MCF 10A (cell line): ENCODE data around the gene TEKT3. TPM values are rescaled to one million over a fixed set of nuclear protein-coding genes. Genes with fewer than 3 reads are reported as not detected.
A peak's percentile ranks its signal among the peaks of the same experiment; 100 is the strongest.

Source experiments
- BruUV-seq: library from RNA; stranded (reverse); fragments of 400-500 nt; replicated peaks from 2 replicates; lab custom pipeline; 2021; lab: Mats Ljungman, UMichigan
- CTCF ChIA-PET: fragments of 300-600 bp; sonication (Branson Sonifier 250); formaldehyde crosslinking; extraction: SDS; loops from one replicate; lab custom pipeline; 2021; ENCODE audit warnings: antibody characterized with exemption, inconsistent platforms; lab: Yijun Ruan, JAX
- POLR2A ChIA-PET: fragments of 300-600, 350-650 bp; sonication (Branson Sonifier 250); formaldehyde crosslinking; extraction: SDS; loops from one replicate; lab custom pipeline; 2020; ENCODE audit warnings: antibody characterized with exemption, inconsistent platforms; lab: Yijun Ruan, JAX
- DNase-seq: peaks from one replicate; pipeline ENCODE4 v3.0.0-alpha.2; 2018; ENCODE audit not compliant: unreplicated experiment
- H3K27ac Mint-ChIP-seq: one replicate; pipeline ENCODE4 v1.8.0; 2022; ENCODE audit warnings: mild to moderate bottlenecking, low read depth, mixed read lengths; ENCODE audit not compliant: unreplicated experiment
- H3K27me3 Mint-ChIP-seq: one replicate; pipeline ENCODE4 v1.8.0; 2022; ENCODE audit warnings: mixed read lengths; ENCODE audit not compliant: insufficient read depth, unreplicated experiment
- H3K36me3 Mint-ChIP-seq: one replicate; pipeline ENCODE4 v1.8.0; 2022; ENCODE audit warnings: mild to moderate bottlenecking, moderate library complexity, mixed read lengths; ENCODE audit not compliant: insufficient read depth, unreplicated experiment
- H3K4me1 Mint-ChIP-seq: one replicate; pipeline ENCODE4 v1.8.0; 2022; ENCODE audit warnings: mixed read lengths; ENCODE audit not compliant: insufficient read depth, unreplicated experiment
- H3K4me3 Mint-ChIP-seq: one replicate; pipeline ENCODE4 v1.8.0; 2022; ENCODE audit warnings: mild to moderate bottlenecking, moderate library complexity, mixed read lengths; ENCODE audit not compliant: unreplicated experiment
- H3K9me3 Mint-ChIP-seq: one replicate; pipeline ENCODE4 v1.8.0; 2022; ENCODE audit warnings: mixed read lengths; ENCODE audit not compliant: unreplicated experiment
- intact Hi-C: fragments of 100-400 bp; cut with micrococcal nuclease; formaldehyde crosslinking; loops from 2 replicates; pipeline ENCODE4 v1.14.1; 2022
- total RNA-seq: library from RNA; stranded (reverse); gene quantifications from 2 replicates; pipeline ENCODE4 v1.2.3, GENCODE V29; 2022
- TF ChIP-seq, protein P1 (sequence below): fragments of 200-600 bp; IDR thresholded peaks from one replicate; pipeline ENCODE4 v1.8.0; 2022; ENCODE audit warnings: antibody characterized with exemption, mild to moderate bottlenecking; ENCODE audit not compliant: unreplicated experiment

Gene TEKT3
- total RNA-seq, 1 experiment from 2014 or later: not detected

DNA sequence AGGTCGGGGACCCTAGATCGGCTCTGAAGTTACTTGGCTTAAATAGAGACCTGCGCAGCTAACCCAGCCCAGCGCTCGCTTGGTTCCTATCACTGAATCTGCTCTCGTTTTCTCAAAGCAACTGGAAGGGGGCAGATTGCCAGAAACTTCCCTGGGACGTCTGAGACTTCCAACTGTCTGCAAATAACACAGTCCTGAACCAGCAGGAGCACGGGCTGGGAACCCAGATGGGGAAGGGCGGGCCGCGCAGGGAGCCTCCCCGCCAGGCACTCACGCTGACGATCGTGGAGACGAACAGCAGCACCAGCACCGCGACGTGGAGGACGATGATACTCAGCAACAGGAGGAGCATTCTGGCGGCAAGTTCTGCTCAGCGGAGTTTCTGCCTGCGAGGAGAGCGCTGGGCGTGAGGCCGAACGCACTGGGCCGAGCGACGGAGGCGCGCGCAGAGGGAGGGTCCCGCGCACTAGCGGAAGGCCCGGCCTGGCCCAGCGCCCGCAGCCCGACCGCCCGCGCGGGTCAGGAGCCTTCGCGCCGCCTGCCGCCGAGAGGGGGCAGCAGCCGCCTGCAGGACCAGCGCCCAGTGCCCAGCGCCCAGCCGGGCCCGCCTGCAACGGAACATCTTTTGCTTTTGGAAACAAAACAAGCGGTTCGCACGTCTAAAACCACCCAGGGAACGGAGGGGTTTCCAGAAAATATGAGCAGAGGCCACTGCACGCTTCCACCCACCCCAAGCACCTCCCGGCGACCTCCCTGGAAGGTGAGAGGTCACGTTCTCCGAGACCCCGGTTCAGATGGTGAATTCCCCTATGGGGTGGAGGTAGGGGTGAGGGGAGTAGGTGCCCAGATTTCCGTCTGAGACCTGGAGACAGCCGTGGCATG, 80.8 kb downstream of the TEKT3 start:
- TF ChIP-seq, protein P1, sequence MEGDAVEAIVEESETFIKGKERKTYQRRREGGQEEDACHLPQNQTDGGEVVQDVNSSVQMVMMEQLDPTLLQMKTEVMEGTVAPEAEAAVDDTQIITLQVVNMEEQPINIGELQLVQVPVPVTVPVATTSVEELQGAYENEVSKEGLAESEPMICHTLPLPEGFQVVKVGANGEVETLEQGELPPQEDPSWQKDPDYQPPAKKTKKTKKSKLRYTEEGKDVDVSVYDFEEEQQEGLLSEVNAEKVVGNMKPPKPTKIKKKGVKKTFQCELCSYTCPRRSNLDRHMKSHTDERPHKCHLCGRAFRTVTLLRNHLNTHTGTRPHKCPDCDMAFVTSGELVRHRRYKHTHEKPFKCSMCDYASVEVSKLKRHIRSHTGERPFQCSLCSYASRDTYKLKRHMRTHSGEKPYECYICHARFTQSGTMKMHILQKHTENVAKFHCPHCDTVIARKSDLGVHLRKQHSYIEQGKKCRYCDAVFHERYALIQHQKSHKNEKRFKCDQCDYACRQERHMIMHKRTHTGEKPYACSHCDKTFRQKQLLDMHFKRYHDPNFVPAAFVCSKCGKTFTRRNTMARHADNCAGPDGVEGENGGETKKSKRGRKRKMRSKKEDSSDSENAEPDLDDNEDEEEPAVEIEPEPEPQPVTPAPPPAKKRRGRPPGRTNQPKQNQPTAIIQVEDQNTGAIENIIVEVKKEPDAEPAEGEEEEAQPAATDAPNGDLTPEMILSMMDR: peak; percentile 80
- DNase-seq: peak; percentile 75
- H3K27me3 Mint-ChIP-seq: peaks cover 34% of the 10 kb centered on the region
- H3K36me3 Mint-ChIP-seq: no peaks in the 10 kb centered on the region
- intact Hi-C loops: loop anchor here (1.0 kb wide), 2 partner anchors 149 to 243 kb away; no protein-coding TSS in a partner anchor
- H3K27ac Mint-ChIP-seq: peak overlapping the region; percentile 66
- CTCF ChIA-PET: interaction anchor here (0.6 to 9.3 kb wide), 9 partner anchors 13 to 263 kb away, joined by 3 to 148 read pairs (median 5); no protein-coding TSS in a partner anchor
- no peaks in the 10 kb centered on the region for H3K9me3 Mint-ChIP-seq
- peaks cover 7% of the 10 kb centered on the region for H3K4me1 Mint-ChIP-seq
- POLR2A ChIA-PET: no interaction called here
- no TSS peak for BruUV-seq
- peak overlapping the region; percentile 90 for H3K4me3 Mint-ChIP-seq

DNA sequence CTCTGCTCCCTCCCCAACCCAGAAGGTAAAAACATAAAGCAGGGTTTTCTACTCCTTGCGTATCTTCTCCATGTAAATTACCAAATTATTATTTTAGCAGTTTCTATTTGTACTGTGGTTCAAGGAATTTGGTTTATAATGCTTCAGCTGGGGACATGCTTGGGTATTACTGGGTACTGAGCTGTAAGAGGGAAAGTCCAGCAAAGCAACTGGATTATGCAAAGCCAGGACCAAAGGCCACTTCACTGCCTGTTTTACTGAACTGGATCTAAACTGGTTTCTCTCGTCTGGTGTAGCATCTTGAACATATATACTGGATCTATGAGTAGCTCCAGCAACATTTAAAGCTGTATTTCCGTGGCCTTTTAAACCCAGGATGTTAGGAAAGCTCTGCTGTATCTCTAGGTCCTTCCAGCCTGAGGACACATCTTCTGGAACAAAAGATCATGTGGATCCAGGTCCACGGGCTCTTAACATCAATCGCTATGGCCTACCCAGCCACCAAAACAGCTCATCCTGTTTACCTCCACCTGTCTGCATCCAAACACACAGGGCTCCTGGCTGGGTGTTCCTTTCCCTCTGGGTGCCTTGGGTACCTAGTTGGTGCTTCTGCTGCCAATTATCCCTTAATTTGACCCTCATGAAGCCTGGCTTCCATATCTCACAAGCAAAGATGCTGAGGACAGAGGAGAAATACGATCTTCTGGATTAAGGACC, 83.4 kb downstream of the TEKT3 start:
- CTCF ChIA-PET: interaction anchor here (0.6 to 9.3 kb wide), 31 partner anchors 9 to 1719 kb away, joined by 3 to 148 read pairs (median 4); partner anchors contain the start of gene PMP22
- intact Hi-C loops: no loop called here
- no peak for DNase-seq
- H3K4me1 Mint-ChIP-seq: peaks cover 9% of the 10 kb centered on the region
- BruUV-seq: no TSS peak
- no peak overlapping the region for H3K27ac Mint-ChIP-seq
- no peaks in the 10 kb centered on the region for H3K36me3 Mint-ChIP-seq
- H3K27me3 Mint-ChIP-seq: peaks cover 15% of the 10 kb centered on the region
- no peak overlapping the region for H3K4me3 Mint-ChIP-seq
- TF ChIP-seq, protein P1: no peak
- no peaks in the 10 kb centered on the region for H3K9me3 Mint-ChIP-seq
- POLR2A ChIA-PET: interaction anchor here (1.7 kb wide), 1 partner anchor 14 kb away, joined by 3 read pairs; no protein-coding TSS in a partner anchor

DNA sequence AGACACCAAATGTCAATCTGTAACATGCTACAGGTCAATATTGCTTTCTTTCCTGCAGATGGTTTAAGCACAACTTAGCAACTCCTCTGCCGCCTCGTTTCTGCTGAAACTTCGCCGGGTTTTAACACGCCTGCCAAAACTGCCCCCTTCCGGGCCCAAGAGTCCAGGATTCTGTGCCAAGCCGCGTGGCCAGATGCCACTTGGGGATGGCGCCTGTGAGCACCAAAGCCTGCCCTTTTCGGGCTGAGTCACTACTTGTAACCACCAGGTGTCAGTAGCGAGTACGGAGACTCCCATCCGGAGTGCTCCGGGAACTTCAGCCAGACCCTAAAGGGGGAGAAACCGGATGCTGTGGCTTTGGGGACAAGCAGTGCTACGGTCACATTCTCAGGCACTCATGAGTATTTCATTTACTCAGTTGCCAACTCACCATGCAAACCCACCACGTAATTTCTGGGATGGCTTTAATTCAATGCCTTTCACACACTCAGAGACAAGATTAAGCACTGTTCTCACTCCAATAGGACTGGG, 84.1 kb downstream of the TEKT3 start:
- CTCF ChIA-PET: interaction anchor here (0.5 to 9.3 kb wide), 34 partner anchors 9 to 1919 kb away, joined by 3 to 148 read pairs (median 4); partner anchors contain the start of gene PMP22
- peak; percentile 86 for DNase-seq
- intact Hi-C loops: no loop called here
- H3K27ac Mint-ChIP-seq: no peak overlapping the region
- TF ChIP-seq, protein P1: peak; percentile 69
- no TSS peak for BruUV-seq
- no peaks in the 10 kb centered on the region for H3K9me3 Mint-ChIP-seq
- H3K4me3 Mint-ChIP-seq: no peak overlapping the region
- H3K27me3 Mint-ChIP-seq: peaks cover 9% of the 10 kb centered on the region
- POLR2A ChIA-PET: no interaction called here
- peaks cover 9% of the 10 kb centered on the region for H3K4me1 Mint-ChIP-seq
- no peaks in the 10 kb centered on the region for H3K36me3 Mint-ChIP-seq
